DND-41 (cell line): ENCODE measurements around the gene EPHA3.

Experiments used
- ATAC-seq: fragments of 200-7000 bp; cut with Tn5 transposase; 3 replicates; pipeline ENCODE4 v1.9.1; 2021; ENCODE audit warnings: low read depth; ENCODE audit not compliant: insufficient read depth
- DNase-seq: peaks from one replicate; pipeline ENCODE4 v3.0.0-alpha.2; 2020
- H2AFZ ChIP-seq: 2 replicates; pipeline ENCODE4 v1.6.0; 2012; ENCODE audit warnings: low read depth, low read length
- H3K27ac ChIP-seq: 2 replicates; pipeline ENCODE4 v1.5.1; 2012; ENCODE audit warnings: low read length, inconsistent platforms
- H3K27me3 ChIP-seq: fragments of 200-600 bp; sonication (generic); 2 replicates; pipeline ENCODE4 v1.6.0; 2012; ENCODE audit warnings: low read length, mild to moderate bottlenecking, inconsistent platforms; ENCODE audit not compliant: insufficient read depth, poor library complexity
- H3K36me3 ChIP-seq: 2 replicates; pipeline ENCODE4 v1.5.1; 2012; ENCODE audit warnings: low read length, inconsistent platforms; ENCODE audit not compliant: insufficient read depth
- H3K4me1 ChIP-seq: 2 replicates; pipeline ENCODE4 v1.5.1; 2012; ENCODE audit warnings: mild to moderate bottlenecking, low read length; ENCODE audit not compliant: insufficient read depth
- H3K4me2 ChIP-seq: 2 replicates; pipeline ENCODE4 v1.6.0; 2012; ENCODE audit warnings: mild to moderate bottlenecking, moderate library complexity, low read length, inconsistent platforms; ENCODE audit not compliant: insufficient read depth
- H3K4me3 ChIP-seq, 2 experiments: fragments of 200-600 bp in 1 of 2; shearing (Covaris generic) in 1 of 2; 2 replicates each; pipeline ENCODE4 v1.5.1; 2012 to 2016; ENCODE audit warnings: inconsistent platforms in 2 of 2, low read length in 2 of 2, mild to moderate bottlenecking in 2 of 2, low read depth in 1 of 2, moderate library complexity in 1 of 2
- H3K79me2 ChIP-seq: 2 replicates; pipeline ENCODE4 v1.6.0; 2012; ENCODE audit warnings: low read length, inconsistent platforms; ENCODE audit not compliant: insufficient read depth
- H3K9ac ChIP-seq: 2 replicates; pipeline ENCODE4 v1.6.0; 2012; ENCODE audit warnings: low read depth, mild to moderate bottlenecking, inconsistent platforms, low read length, moderate library complexity
- H3K9me3 ChIP-seq: 2 replicates; pipeline ENCODE4 v1.5.1; 2012; ENCODE audit warnings: low read length, moderate library complexity, mild to moderate bottlenecking, inconsistent platforms; ENCODE audit not compliant: insufficient read depth, severe bottlenecking
- H4K20me1 ChIP-seq: 2 replicates; pipeline ENCODE4 v1.6.0; 2012; ENCODE audit warnings: low read length; ENCODE audit not compliant: insufficient read depth
- CTCF ChIP-seq: IDR thresholded peaks from 2 replicates; pipeline ENCODE4 v1.5.1; 2012; ENCODE audit warnings: borderline replicate concordance, low read length, moderate library complexity, mild to moderate bottlenecking; ENCODE audit not compliant: poor library complexity, severe bottlenecking; ENCODE audit errors: extremely low read depth
- EZH2 ChIP-seq: IDR thresholded peaks from 3 replicates; pipeline ENCODE4 v1.6.1; 2012; ENCODE audit warnings: borderline replicate concordance, low read depth, mild to moderate bottlenecking, moderate library complexity, low read length, inconsistent platforms; ENCODE audit not compliant: severe bottlenecking

The EPHA3 gene

GRCh38 chr3:89239774-89240173 lies 132.4 kb downstream of the EPHA3 start:
- no peaks in the 10 kb centered on the region for H3K4me1 ChIP-seq
- H4K20me1 ChIP-seq = no peaks in the 10 kb centered on the region
- H2AFZ ChIP-seq = no peak overlapping the region
- no peak for ATAC-seq
- H3K27ac ChIP-seq = no peak overlapping the region
- H3K27me3 ChIP-seq = no peaks in the 10 kb centered on the region
- no peak overlapping the region for H3K9ac ChIP-seq
- no peak for DNase-seq
- no peak overlapping the region for H3K4me2 ChIP-seq
- H3K9me3 ChIP-seq = no peaks in the 10 kb centered on the region
- TF ChIP-seq EZH2 = no peak
- no peak for TF ChIP-seq CTCF
- H3K36me3 ChIP-seq = no peaks in the 10 kb centered on the region
- no peaks in the 10 kb centered on the region for H3K79me2 ChIP-seq
- no peak overlapping the region for H3K4me3 ChIP-seq

GRCh38 chr3:89245612-89246011 lies 138.2 kb downstream of the EPHA3 start:
- Histone ChIP-seq H2AFZ (no peak overlapping the region), H3K27me3 (no peaks in the 10 kb centered on the region), H3K9me3 (no peaks in the 10 kb centered on the region), H3K9ac (no peak overlapping the region), H3K4me1 (no peaks in the 10 kb centered on the region), H3K4me3 (no peak overlapping the region), H4K20me1 (no peaks in the 10 kb centered on the region), H3K36me3 (no peaks in the 10 kb centered on the region), H3K79me2 (no peaks in the 10 kb centered on the region), H3K27ac (no peak overlapping the region), H3K4me2 (no peak overlapping the region)
- DNase-seq (no peak), ATAC-seq (no peak)
- TF ChIP-seq EZH2 (no peak), CTCF (no peak)

GRCh38 chr3:89246326-89246725 lies 138.9 kb downstream of the EPHA3 start:
- Histone ChIP-seq H3K4me3 (no peak overlapping the region), H2AFZ (no peak overlapping the region), H3K9me3 (no peaks in the 10 kb centered on the region), H3K27ac (no peak overlapping the region), H3K36me3 (no peaks in the 10 kb centered on the region), H3K9ac (no peak overlapping the region), H3K4me2 (no peak overlapping the region), H3K27me3 (no peaks in the 10 kb centered on the region), H3K79me2 (no peaks in the 10 kb centered on the region), H4K20me1 (no peaks in the 10 kb centered on the region), H3K4me1 (no peaks in the 10 kb centered on the region)
- no peak for DNase-seq
- TF ChIP-seq EZH2 = no peak
- TF ChIP-seq CTCF = no peak
- ATAC-seq = no peak

- Histone ChIP-seq H3K36me3 (no peaks in the 10 kb centered on the region), H4K20me1 (no peaks in the 10 kb centered on the region), H3K27me3 (no peaks in the 10 kb centered on the region), H3K79me2 (no peaks in the 10 kb centered on the region), H3K27ac (no peak overlapping the region), H3K4me3 (no peak overlapping the region), H3K4me1 (no peaks in the 10 kb centered on the region), H3K9me3 (no peaks in the 10 kb centered on the region), H3K4me2 (no peak overlapping the region), H3K9ac (no peak overlapping the region), H2AFZ (no peak overlapping the region)
- no peak for TF ChIP-seq CTCF
- TF ChIP-seq EZH2 = no peak
- no peak for DNase-seq
- ATAC-seq = no peak
These were observed 143.3 kb downstream of the EPHA3 start for GRCh38 chr3:89250742-89251141.
